HepG2 (cell line): ENCODE data around the gene ZNF234. TPM values are rescaled to one million over a fixed set of nuclear protein-coding genes. Genes with fewer than 3 reads are reported as not detected.

Experiments used
- BRCA1 ChIP-seq: sonication (generic); formaldehyde crosslinking; IDR thresholded peaks from 2 replicates; pipeline ENCODE4 v1.4.0; 2020; ENCODE audit warnings: missing genetic modification reagents
- CHD2 ChIP-seq: IDR thresholded peaks from 2 replicates; pipeline ENCODE4 v1.6.1; 2011; ENCODE audit warnings: low read depth, low read length, improper control_type of control experiment
- ELF4 ChIP-seq: sonication (generic); formaldehyde crosslinking; IDR thresholded peaks from 2 replicates; pipeline ENCODE4 v1.5.0; 2020; ENCODE audit warnings: missing genetic modification reagents, mild to moderate bottlenecking, moderate library complexity, borderline replicate concordance
- ISX ChIP-seq: sonication (generic); formaldehyde crosslinking; conservative IDR thresholded peaks from 2 replicates; pipeline ENCODE4 v1.5.0; 2020; ENCODE audit warnings: missing genetic modification reagents
- NFYB ChIP-seq: sonication (generic); formaldehyde crosslinking; IDR thresholded peaks from 2 replicates; pipeline ENCODE4 v1.4.0; 2020; ENCODE audit warnings: missing genetic modification reagents
- PITX1 ChIP-seq: sonication (generic); formaldehyde crosslinking; IDR thresholded peaks from 2 replicates; pipeline ENCODE4 v1.5.1; 2020; ENCODE audit warnings: mild to moderate bottlenecking, missing genetic modification reagents
- SMAD9 ChIP-seq: sonication (generic); formaldehyde crosslinking; IDR thresholded peaks from 2 replicates; pipeline ENCODE4 v1.5.1; 2020; ENCODE audit warnings: mild to moderate bottlenecking, missing genetic modification reagents
- SP2 ChIP-seq: sonication (generic); formaldehyde crosslinking; IDR thresholded peaks from 2 replicates; pipeline ENCODE4 v1.5.1; 2020; ENCODE audit warnings: mild to moderate bottlenecking, missing genetic modification reagents
- SPEN ChIP-seq: sonication (generic); formaldehyde crosslinking; IDR thresholded peaks from 2 replicates; pipeline ENCODE4 v1.5.1; 2020; ENCODE audit warnings: low read depth, mild to moderate bottlenecking, missing genetic modification reagents
- ZHX1 ChIP-seq: sonication (generic); formaldehyde crosslinking; IDR thresholded peaks from 2 replicates; pipeline ENCODE4 v1.8.1; 2022; ENCODE audit warnings: low read depth, mild to moderate bottlenecking, missing genetic modification reagents
- ZNF143 ChIP-seq: sonication (generic); formaldehyde crosslinking; IDR thresholded peaks from 2 replicates; pipeline ENCODE4 v1.4.0; 2020; ENCODE audit warnings: missing genetic modification reagents
- ZNF180 ChIP-seq: sonication (generic); formaldehyde crosslinking; IDR thresholded peaks from 2 replicates; pipeline ENCODE4 v1.4.0; 2020; ENCODE audit warnings: low read depth, missing genetic modification reagents, borderline replicate concordance
- ZNF20 ChIP-seq: sonication (generic); formaldehyde crosslinking; IDR thresholded peaks from 2 replicates; pipeline ENCODE4 v1.4.0; 2020; ENCODE audit warnings: mild to moderate bottlenecking, moderate library complexity, missing genetic modification reagents
- ZNF333 ChIP-seq: sonication (generic); formaldehyde crosslinking; IDR thresholded peaks from 2 replicates; pipeline ENCODE4 v1.4.0; 2020; ENCODE audit warnings: mild to moderate bottlenecking, missing genetic modification reagents, borderline replicate concordance
- ZNF570 ChIP-seq: sonication (generic); formaldehyde crosslinking; IDR thresholded peaks from 2 replicates; pipeline ENCODE4 v1.4.0; 2020; ENCODE audit warnings: mild to moderate bottlenecking, missing genetic modification reagents, borderline replicate concordance
- ZSCAN21 ChIP-seq: sonication (generic); formaldehyde crosslinking; IDR thresholded peaks from 2 replicates; pipeline ENCODE4 v1.8.0; 2022; ENCODE audit warnings: mild to moderate bottlenecking, missing genetic modification reagents, moderate library complexity, borderline replicate concordance
- polyA plus RNA-seq, 8 experiments: library from polyadenylated mRNA; depleted of rRNA in 3 of 8; stranded (reverse) in 7 of 8; unstranded in 1 of 8; fragments of >200 nt; fragmentation: Illumina TruSeq in 4 of 8; extraction: Trizol in 4 of 8; gene quantifications; 2 replicates each; pipeline versions ENCODE4 v1.2.1 to v1.2.3, GENCODE V29; 2011 to 2016; ENCODE audit warnings: low read depth in 4 of 8, missing spikeins in 1 of 8, mixed read lengths in 1 of 8; ENCODE audit not compliant: insufficient read depth in 1 of 8
- total RNA-seq, 5 experiments: library from RNA; depleted of rRNA; stranded (reverse); fragments of >200 nt; fragmentation: Illumina TruSeq; extraction: Trizol; gene quantifications; 2 replicates each; pipeline ENCODE4 v1.2.3, GENCODE V29; 2016; ENCODE audit warnings: low read depth in 1 of 5
- TF ChIP-seq, protein P1 (sequence below): sonication (generic); formaldehyde crosslinking; IDR thresholded peaks from 2 replicates; pipeline ENCODE4 v1.8.0; 2023; ENCODE audit warnings: mild to moderate bottlenecking, missing genetic modification reagents
- TF ChIP-seq, protein P2 (sequence below): sonication (generic); formaldehyde crosslinking; IDR thresholded peaks from 2 replicates; pipeline ENCODE4 v1.4.0; 2020; ENCODE audit warnings: missing genetic modification reagents; ENCODE audit errors: not compliant biosample characterization
- TF ChIP-seq, protein P3 (sequence below): sonication (generic); formaldehyde crosslinking; IDR thresholded peaks from 2 replicates; pipeline ENCODE4 v1.5.0; 2020; ENCODE audit warnings: missing genetic modification reagents
- TF ChIP-seq, protein P4 (sequence below): sonication (generic); formaldehyde crosslinking; IDR thresholded peaks from 2 replicates; pipeline ENCODE4 v1.5.0; 2020; ENCODE audit warnings: missing genetic modification reagents
- TF ChIP-seq, protein P5 (sequence below): sonication (generic); formaldehyde crosslinking; IDR thresholded peaks from 2 replicates; pipeline ENCODE4 v1.8.1; 2023; ENCODE audit warnings: missing genetic modification reagents, inconsistent platforms, borderline replicate concordance

Gene ZNF234
- total and polyA plus RNA-seq, 2 of the 13 experiments (the other 11 are each of a cell fraction or from before 2014, with no cell fraction given): 3.5 to 11.2 TPM

DNA sequence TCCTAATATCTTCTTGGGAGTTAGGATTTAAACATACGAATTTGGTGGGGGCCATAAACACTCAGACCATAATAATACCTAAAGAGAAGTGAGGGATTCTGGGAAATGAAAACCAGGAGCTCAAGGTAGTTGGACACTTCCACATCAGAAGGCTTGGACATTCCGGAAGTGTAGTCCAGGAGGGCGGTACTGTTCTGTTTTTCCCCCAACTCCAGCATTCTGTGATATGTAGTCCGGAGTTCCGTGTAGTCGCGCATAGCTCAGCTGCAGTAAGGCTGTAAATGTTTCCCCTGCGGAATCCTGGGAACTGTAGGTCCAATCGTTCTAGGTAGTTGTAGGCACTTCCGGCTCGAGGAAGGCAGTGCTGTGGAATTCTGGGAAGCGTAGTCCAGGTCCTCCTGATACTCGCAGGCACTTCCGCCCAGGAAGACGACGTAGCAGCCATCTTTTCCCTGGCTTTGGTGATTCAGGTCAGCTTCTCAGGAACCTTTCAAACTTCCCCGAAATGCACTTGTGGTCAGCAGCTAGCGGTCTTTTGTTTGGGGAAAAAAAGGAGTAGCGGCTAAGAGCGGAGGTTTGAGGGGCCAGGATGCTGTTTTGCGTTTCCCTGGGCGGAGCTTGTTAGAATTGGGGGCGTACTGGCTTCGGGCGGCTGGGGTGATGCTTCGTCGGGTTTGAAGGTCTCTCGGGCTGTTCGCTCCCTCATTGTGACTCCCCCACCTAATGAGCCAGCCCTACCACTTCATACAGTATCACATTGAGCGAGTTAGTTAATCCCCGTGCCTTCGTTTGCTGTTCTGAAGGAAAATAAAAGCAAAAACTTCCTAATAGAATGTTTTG lies 23.5 kb downstream of the ZNF234 start, which contains the start of gene ZNF226 (continued):
- TF ChIP-seq SP2 (CRISPR knock-in tag): peak; percentile 71
- TF ChIP-seq ISX (CRISPR knock-in tag): no peak
- no peak for TF ChIP-seq BRCA1
- TF ChIP-seq, protein P1, sequence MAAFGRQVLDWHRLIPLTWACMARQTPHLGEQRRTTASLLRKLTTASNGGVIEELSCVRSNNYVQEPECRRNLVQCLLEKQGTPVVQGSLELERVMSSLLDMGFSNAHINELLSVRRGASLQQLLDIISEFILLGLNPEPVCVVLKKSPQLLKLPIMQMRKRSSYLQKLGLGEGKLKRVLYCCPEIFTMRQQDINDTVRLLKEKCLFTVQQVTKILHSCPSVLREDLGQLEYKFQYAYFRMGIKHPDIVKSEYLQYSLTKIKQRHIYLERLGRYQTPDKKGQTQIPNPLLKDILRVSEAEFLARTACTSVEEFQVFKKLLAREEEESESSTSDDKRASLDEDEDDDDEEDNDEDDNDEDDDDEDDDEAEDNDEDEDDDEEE (CRISPR knock-in tag): no peak
- peak; percentile 98 for TF ChIP-seq ZNF143 (CRISPR knock-in tag)
- TF ChIP-seq, protein P2, sequence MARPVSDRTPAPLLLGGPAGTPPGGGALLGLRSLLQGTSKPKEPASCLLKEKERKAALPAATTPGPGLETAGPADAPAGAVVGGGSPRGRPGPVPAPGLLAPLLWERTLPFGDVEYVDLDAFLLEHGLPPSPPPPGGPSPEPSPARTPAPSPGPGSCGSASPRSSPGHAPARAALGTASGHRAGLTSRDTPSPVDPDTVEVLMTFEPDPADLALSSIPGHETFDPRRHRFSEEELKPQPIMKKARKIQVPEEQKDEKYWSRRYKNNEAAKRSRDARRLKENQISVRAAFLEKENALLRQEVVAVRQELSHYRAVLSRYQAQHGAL (CRISPR knock-in tag): peak; percentile 21
- no peak for TF ChIP-seq SMAD9 (CRISPR knock-in tag)
- no peak for TF ChIP-seq ZNF20
- no peak for TF ChIP-seq ZNF333
- TF ChIP-seq NFYB (CRISPR knock-in tag): peak; percentile 77
- TF ChIP-seq, protein P3, sequence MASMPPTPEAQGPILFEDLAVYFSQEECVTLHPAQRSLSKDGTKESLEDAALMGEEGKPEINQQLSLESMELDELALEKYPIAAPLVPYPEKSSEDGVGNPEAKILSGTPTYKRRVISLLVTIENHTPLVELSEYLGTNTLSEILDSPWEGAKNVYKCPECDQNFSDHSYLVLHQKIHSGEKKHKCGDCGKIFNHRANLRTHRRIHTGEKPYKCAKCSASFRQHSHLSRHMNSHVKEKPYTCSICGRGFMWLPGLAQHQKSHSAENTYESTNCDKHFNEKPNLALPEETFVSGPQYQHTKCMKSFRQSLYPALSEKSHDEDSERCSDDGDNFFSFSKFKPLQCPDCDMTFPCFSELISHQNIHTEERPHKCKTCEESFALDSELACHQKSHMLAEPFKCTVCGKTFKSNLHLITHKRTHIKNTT: no peak
- no peak for TF ChIP-seq ZNF180 (CRISPR knock-in tag)
- no peak; the same call in 1 of the 2 replicates for TF ChIP-seq CHD2
- TF ChIP-seq PITX1: no peak
- TF ChIP-seq ELF4 (CRISPR knock-in tag): peak; percentile 89; the same call in 1 of the 2 replicates
- TF ChIP-seq ZHX1 (CRISPR knock-in tag): no peak
- peak; percentile 91; the same call in 1 of the 2 replicates for TF ChIP-seq SPEN (CRISPR knock-in tag)
- TF ChIP-seq, protein P4, sequence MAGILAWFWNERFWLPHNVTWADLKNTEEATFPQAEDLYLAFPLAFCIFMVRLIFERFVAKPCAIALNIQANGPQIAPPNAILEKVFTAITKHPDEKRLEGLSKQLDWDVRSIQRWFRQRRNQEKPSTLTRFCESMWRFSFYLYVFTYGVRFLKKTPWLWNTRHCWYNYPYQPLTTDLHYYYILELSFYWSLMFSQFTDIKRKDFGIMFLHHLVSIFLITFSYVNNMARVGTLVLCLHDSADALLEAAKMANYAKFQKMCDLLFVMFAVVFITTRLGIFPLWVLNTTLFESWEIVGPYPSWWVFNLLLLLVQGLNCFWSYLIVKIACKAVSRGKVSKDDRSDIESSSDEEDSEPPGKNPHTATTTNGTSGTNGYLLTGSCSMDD (CRISPR knock-in tag): no peak
- no peak for TF ChIP-seq ZNF570 (CRISPR knock-in tag)
- no peak; the same call in 1 of the 2 replicates for TF ChIP-seq ZSCAN21 (CRISPR knock-in tag)
- TF ChIP-seq, protein P5, sequence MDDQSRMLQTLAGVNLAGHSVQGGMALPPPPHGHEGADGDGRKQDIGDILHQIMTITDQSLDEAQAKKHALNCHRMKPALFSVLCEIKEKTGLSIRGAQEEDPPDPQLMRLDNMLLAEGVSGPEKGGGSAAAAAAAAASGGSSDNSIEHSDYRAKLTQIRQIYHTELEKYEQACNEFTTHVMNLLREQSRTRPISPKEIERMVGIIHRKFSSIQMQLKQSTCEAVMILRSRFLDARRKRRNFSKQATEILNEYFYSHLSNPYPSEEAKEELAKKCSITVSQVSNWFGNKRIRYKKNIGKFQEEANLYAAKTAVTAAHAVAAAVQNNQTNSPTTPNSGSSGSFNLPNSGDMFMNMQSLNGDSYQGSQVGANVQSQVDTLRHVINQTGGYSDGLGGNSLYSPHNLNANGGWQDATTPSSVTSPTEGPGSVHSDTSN (CRISPR knock-in tag): no peak
